ENCODE measurements around the gene UGGT2. TPM values are rescaled to one million over a fixed set of nuclear protein-coding genes. Genes with fewer than 3 reads are reported as not detected.

UGGT2 gene
- total RNA-seq, 1 donor from 2014 or later = 6.5 TPM

GRCh38 chr13:95914991-95915501 is 138.2 kb downstream of the UGGT2 start:
- no peak for ATAC-seq (ENCODE audit: low read depth)
- TF ChIP-seq CTCF (IDR thresholded peaks at IDR 0.05) = no peak
- ChIA-PET POLR2A (no interaction called here), CTCF (no interaction called here)
- Mint-ChIP-seq H3K27me3 (no peaks in the 10 kb centered on the region), H3K36me3 (ENCODE audit: low read depth) (no peaks in the 10 kb centered on the region), H3K9me3 (peaks cover 8% of the 10 kb centered on the region), H3K4me1 (no peaks in the 10 kb centered on the region), H3K27ac (no peak overlapping the region), H3K4me3 (no peak overlapping the region)
- DNase-seq = no peak
- intact Hi-C loops (cut with micrococcal nuclease) = no loop called here

- DNase-seq = no peak
- peaks cover 6% of the 10 kb centered on the region for H3K9me3 Mint-ChIP-seq
- H3K4me3 Mint-ChIP-seq = no peak overlapping the region
- H3K36me3 Mint-ChIP-seq (ENCODE audit: low read depth) = no peaks in the 10 kb centered on the region
- H3K27ac Mint-ChIP-seq = no peak overlapping the region
- POLR2A ChIA-PET = no interaction called here
- no peak for ATAC-seq (ENCODE audit: low read depth)
- CTCF ChIA-PET = no interaction called here
- no peaks in the 10 kb centered on the region for H3K4me1 Mint-ChIP-seq
- H3K27me3 Mint-ChIP-seq = no peaks in the 10 kb centered on the region
- TF ChIP-seq CTCF (IDR thresholded peaks at IDR 0.05) = no peak
- intact Hi-C loops (cut with micrococcal nuclease) = no loop called here
Measured at GRCh38 chr13:95906999-95907398, 146.2 kb downstream of the UGGT2 start.

GRCh38 chr13:95903569-95903968 is 149.6 kb downstream of the UGGT2 start:
- CTCF ChIA-PET = no interaction called here
- DNase-seq = no peak

GRCh38 chr13:95902741-95903140 is 150.5 kb downstream of the UGGT2 start:
- peaks cover 2% of the 10 kb centered on the region for H3K9me3 Mint-ChIP-seq
- H3K27me3 Mint-ChIP-seq = no peaks in the 10 kb centered on the region
- no peak overlapping the region for H3K4me3 Mint-ChIP-seq
- no peak for DNase-seq
- no peaks in the 10 kb centered on the region for H3K36me3 Mint-ChIP-seq (ENCODE audit: low read depth)
- no peaks in the 10 kb centered on the region for H3K4me1 Mint-ChIP-seq
- no peak for TF ChIP-seq CTCF (IDR thresholded peaks at IDR 0.05)
- intact Hi-C loops (cut with micrococcal nuclease) = no loop called here
- ChIA-PET CTCF (no interaction called here), POLR2A (no interaction called here)
- no peak for ATAC-seq (ENCODE audit: low read depth)
- H3K27ac Mint-ChIP-seq = no peak overlapping the region

More at GRCh38 chr13:95903569-95903968, 149.6 kb downstream of the UGGT2 start:
- H3K4me3 Mint-ChIP-seq = no peak overlapping the region
- POLR2A ChIA-PET = no interaction called here
- H3K36me3 Mint-ChIP-seq (ENCODE audit: low read depth) = no peaks in the 10 kb centered on the region
- no peak for TF ChIP-seq CTCF (IDR thresholded peaks at IDR 0.05)
- intact Hi-C loops (cut with micrococcal nuclease) = no loop called here
- no peak overlapping the region for H3K27ac Mint-ChIP-seq
- no peaks in the 10 kb centered on the region for H3K27me3 Mint-ChIP-seq
- ATAC-seq (ENCODE audit: low read depth) = no peak
- peaks cover 2% of the 10 kb centered on the region for H3K9me3 Mint-ChIP-seq
- H3K4me1 Mint-ChIP-seq = no peaks in the 10 kb centered on the region

GRCh38 chr13:95898256-95898655 is 154.9 kb downstream of the UGGT2 start:
- ATAC-seq (ENCODE audit: low read depth) (no peak), DNase-seq (no peak)
- POLR2A ChIA-PET = no interaction called here
- CTCF ChIA-PET = no interaction called here
- no peak overlapping the region for H3K27ac Mint-ChIP-seq
- no peaks in the 10 kb centered on the region for H3K9me3 Mint-ChIP-seq
- H3K36me3 Mint-ChIP-seq (ENCODE audit: low read depth) = no peaks in the 10 kb centered on the region
- intact Hi-C loops (cut with micrococcal nuclease) = no loop called here
- TF ChIP-seq CTCF (IDR thresholded peaks at IDR 0.05) = no peak
- no peaks in the 10 kb centered on the region for H3K4me1 Mint-ChIP-seq
- no peak overlapping the region for H3K4me3 Mint-ChIP-seq
- H3K27me3 Mint-ChIP-seq = no peaks in the 10 kb centered on the region

All from activated B cell treated with CpG ODN at 0.5 μM for 24 hours (primary cell).